GM06990 (cell line): ENCODE results near the gene NT5M.
"Not testable (repeated sequence)": the region's sequence is repeated elsewhere in the genome, so short reads cannot be mapped to it uniquely, and the experiment has no call there.

Experiments used
- DNase-seq: peaks from one replicate; pipeline ENCODE4 v3.0.0-alpha.2; 2011; ENCODE audit not compliant: insufficient read length; ENCODE audit errors: extremely low read depth
- H3K27me3 ChIP-seq: replicated peaks from 2 replicates; pipeline ENCODE4 v1.6.0; 2011; ENCODE audit warnings: low read length; ENCODE audit not compliant: control insufficient read depth, insufficient read depth
- H3K36me3 ChIP-seq: 2 replicates; pipeline ENCODE4 v1.5.1; 2011; ENCODE audit warnings: low read length; ENCODE audit not compliant: control insufficient read depth, insufficient read depth
- H3K4me3 ChIP-seq: replicated peaks from 2 replicates; pipeline ENCODE4 v1.5.1; 2011; ENCODE audit warnings: low read depth, mild to moderate bottlenecking, control low read depth, low read length
- CTCF ChIP-seq: IDR thresholded peaks from 2 replicates; pipeline ENCODE4 v1.5.1; 2011; ENCODE audit warnings: low read length, control low read depth, mild to moderate bottlenecking, inconsistent platforms; ENCODE audit not compliant: insufficient read depth, poor library complexity, severe bottlenecking

The NT5M gene

GRCh38 chr17:17298108-17298507 lies 5.1 kb upstream of the NT5M start:
- Histone ChIP-seq H3K27me3 (no peaks in the 10 kb centered on the region), H3K4me3 (no peak overlapping the region), H3K36me3 (no peaks in the 10 kb centered on the region)
- no peak for DNase-seq
- TF ChIP-seq CTCF = no peak

- Histone ChIP-seq H3K4me3 (peak overlapping the region; percentile 45), H3K27me3 (no peaks in the 10 kb centered on the region), H3K36me3 (no peaks in the 10 kb centered on the region)
- DNase-seq = peak; percentile 64
- no peak for TF ChIP-seq CTCF
Observed at GRCh38 chr17:17300624-17301568, 2.3 kb upstream of the NT5M start.

- H3K4me3 ChIP-seq, DNase-seq, H3K27me3 ChIP-seq, H3K36me3 ChIP-seq: not testable (repeated sequence)
Observed at GRCh38 chr17:17301659-17302058, 1.5 kb upstream of the NT5M start.

GRCh38 chr17:17303847-17304490 lies 796 bp downstream of the NT5M start:
- H3K4me3 ChIP-seq = peak overlapping the region; percentile 58
- H3K27me3 ChIP-seq = no peaks in the 10 kb centered on the region
- TF ChIP-seq CTCF = no peak
- no peaks in the 10 kb centered on the region for H3K36me3 ChIP-seq
- no peak for DNase-seq

GRCh38 chr17:17304521-17304985 lies 1.4 kb downstream of the NT5M start:
- Histone ChIP-seq H3K36me3 (no peaks in the 10 kb centered on the region), H3K27me3 (no peaks in the 10 kb centered on the region), H3K4me3 (no peak overlapping the region)
- peak; percentile 47 for DNase-seq
- TF ChIP-seq CTCF = no peak

- TF ChIP-seq CTCF = no peak
- Histone ChIP-seq H3K27me3 (no peaks in the 10 kb centered on the region), H3K4me3 (no peak overlapping the region), H3K36me3 (no peaks in the 10 kb centered on the region)
- peak; percentile 48 for DNase-seq
Observed at GRCh38 chr17:17305281-17305801, 2.2 kb downstream of the NT5M start.
